ENCODE data around the gene RHOC. TPM values are rescaled to one million over a fixed set of nuclear protein-coding genes. Genes with fewer than 3 reads are reported as not detected.

Gene RHOC
- total RNA-seq, 1 donor from 2014 or later, result 11.5 TPM

DNA sequence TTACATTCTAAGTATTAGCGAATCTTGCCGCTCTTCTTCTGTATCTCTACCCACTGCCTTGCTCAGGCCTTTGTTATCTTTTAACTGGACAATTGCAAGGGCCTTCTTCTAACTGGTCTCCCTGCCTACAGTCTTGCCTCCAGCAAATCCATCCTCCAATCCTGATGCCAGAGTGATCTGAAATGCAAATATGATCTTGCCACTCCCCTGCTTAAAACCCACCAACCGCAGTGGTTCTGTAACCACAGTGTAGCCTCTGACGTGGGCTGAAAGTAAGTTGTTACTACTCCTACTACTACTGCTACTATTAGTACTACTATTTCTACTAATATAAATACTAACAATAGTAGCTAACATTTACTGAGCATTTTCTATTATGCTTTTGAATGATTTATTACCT is 20.1 kb downstream of the RHOC start:
- ATAC-seq (ENCODE audit: low read depth) (no peak), DNase-seq (no peak)
- H3K36me3 Mint-ChIP-seq (ENCODE audit: low read depth), result peaks cover 16% of the 10 kb centered on the region
- intact Hi-C loops (cut with micrococcal nuclease), result no loop called here
- H3K9me3 Mint-ChIP-seq, result no peaks in the 10 kb centered on the region
- H3K27ac Mint-ChIP-seq, result no peak overlapping the region
- ChIA-PET CTCF (no interaction called here), POLR2A (interaction anchor here (0.9 kb wide), 1 partner anchor 12 kb away, joined by 4 read pairs; the partner anchor contains the start of gene MOV10)
- H3K4me3 Mint-ChIP-seq, result no peak overlapping the region
- H3K27me3 Mint-ChIP-seq, result no peaks in the 10 kb centered on the region
- H3K4me1 Mint-ChIP-seq, result peaks cover 7% of the 10 kb centered on the region
- TF ChIP-seq, protein P1, sequence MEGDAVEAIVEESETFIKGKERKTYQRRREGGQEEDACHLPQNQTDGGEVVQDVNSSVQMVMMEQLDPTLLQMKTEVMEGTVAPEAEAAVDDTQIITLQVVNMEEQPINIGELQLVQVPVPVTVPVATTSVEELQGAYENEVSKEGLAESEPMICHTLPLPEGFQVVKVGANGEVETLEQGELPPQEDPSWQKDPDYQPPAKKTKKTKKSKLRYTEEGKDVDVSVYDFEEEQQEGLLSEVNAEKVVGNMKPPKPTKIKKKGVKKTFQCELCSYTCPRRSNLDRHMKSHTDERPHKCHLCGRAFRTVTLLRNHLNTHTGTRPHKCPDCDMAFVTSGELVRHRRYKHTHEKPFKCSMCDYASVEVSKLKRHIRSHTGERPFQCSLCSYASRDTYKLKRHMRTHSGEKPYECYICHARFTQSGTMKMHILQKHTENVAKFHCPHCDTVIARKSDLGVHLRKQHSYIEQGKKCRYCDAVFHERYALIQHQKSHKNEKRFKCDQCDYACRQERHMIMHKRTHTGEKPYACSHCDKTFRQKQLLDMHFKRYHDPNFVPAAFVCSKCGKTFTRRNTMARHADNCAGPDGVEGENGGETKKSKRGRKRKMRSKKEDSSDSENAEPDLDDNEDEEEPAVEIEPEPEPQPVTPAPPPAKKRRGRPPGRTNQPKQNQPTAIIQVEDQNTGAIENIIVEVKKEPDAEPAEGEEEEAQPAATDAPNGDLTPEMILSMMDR (IDR thresholded peaks at IDR 0.05), result no peak

DNA sequence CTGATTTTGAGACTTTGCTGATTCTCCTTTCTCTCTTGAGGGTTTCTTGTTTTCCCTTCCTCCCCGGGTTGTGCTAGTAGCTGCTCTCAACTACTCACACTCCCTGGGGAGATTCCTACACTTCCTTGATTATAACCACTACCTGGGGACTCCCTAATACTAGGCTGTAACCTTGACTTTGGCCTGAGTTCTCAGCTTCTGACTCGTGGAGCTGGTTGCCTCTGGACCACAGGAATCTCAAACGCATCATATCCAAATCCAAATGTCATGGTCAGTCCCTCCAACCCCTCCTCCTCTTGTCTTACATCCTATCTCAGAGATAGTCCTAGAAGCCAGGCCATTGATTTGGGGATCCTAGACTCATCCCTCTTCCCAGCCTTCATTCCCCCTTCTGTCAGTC is 20.5 kb downstream of the RHOC start:
- TF ChIP-seq, protein P1 (IDR thresholded peaks at IDR 0.05), result no peak
- ChIA-PET CTCF (no interaction called here), POLR2A (interaction anchor here (0.9 kb wide), 1 partner anchor 12 kb away, joined by 4 read pairs; the partner anchor contains the start of gene MOV10)
- Mint-ChIP-seq H3K9me3 (no peaks in the 10 kb centered on the region), H3K4me1 (peaks cover 7% of the 10 kb centered on the region), H3K36me3 (ENCODE audit: low read depth) (peaks cover 12% of the 10 kb centered on the region), H3K27me3 (no peaks in the 10 kb centered on the region), H3K4me3 (no peak overlapping the region), H3K27ac (no peak overlapping the region)
- no peak for DNase-seq
- no peak for ATAC-seq (ENCODE audit: low read depth)
- intact Hi-C loops (cut with micrococcal nuclease), result no loop called here

DNA sequence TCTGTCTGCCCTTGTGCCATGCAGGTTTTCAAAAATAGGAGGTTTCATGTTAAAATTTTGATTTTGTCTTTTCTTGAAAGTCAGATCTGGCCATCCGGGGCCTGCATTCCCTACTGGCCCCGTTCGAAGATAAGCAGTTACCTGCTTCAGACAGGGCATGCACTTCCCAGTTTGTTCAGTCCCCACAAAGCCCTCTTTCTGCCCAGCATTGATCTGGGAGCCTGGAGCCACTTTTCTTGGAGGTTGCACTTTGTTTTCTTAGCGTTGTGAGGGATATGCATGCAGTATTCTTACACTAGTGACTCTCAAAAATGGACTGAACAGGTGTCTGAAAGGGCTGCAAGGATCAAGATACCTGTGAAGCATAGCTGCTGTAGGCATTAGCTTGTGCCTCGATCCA is 21.0 kb downstream of the RHOC start:
- Mint-ChIP-seq H3K4me3 (no peak overlapping the region), H3K27ac (no peak overlapping the region), H3K27me3 (no peaks in the 10 kb centered on the region), H3K4me1 (peaks cover 7% of the 10 kb centered on the region), H3K36me3 (ENCODE audit: low read depth) (peaks cover 12% of the 10 kb centered on the region), H3K9me3 (no peaks in the 10 kb centered on the region)
- intact Hi-C loops (cut with micrococcal nuclease), result no loop called here
- TF ChIP-seq, protein P1 (IDR thresholded peaks at IDR 0.05), result no peak
- POLR2A ChIA-PET, result interaction anchor here (0.9 kb wide), 1 partner anchor 11 kb away, joined by 4 read pairs; the partner anchor contains the start of gene MOV10
- ATAC-seq (ENCODE audit: low read depth), result no peak
- CTCF ChIA-PET, result no interaction called here
- DNase-seq, result no peak

DNA sequence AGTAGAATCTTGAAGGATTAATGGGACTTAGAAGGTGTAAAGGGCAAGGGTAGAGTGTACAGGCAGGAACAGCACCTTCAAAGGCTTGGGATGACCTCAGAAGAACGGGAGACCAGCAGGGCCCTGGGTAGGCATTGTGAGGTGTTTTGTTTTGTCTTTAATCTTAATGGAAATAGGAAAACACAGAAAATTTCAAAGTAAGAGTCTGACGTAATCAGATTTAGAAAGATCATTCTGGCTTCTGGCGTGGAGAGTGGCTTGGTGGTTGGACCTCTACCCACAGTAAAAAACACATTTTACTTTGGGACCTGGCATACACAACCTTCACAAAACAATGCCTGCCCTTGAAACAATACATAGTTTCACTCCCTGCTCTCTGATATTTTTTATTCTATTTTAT is 28.3 kb downstream of the RHOC start:
- CTCF ChIA-PET, result no interaction called here
- no peak for DNase-seq
- Mint-ChIP-seq H3K27me3 (no peaks in the 10 kb centered on the region), H3K9me3 (no peaks in the 10 kb centered on the region), H3K36me3 (ENCODE audit: low read depth) (peaks cover 2% of the 10 kb centered on the region), H3K4me1 (peaks cover 27% of the 10 kb centered on the region), H3K4me3 (no peak overlapping the region), H3K27ac (no peak overlapping the region)
- intact Hi-C loops (cut with micrococcal nuclease), result loop anchor here (10.0 kb wide), 1 partner anchor 174 kb away; the partner anchor contains the start of gene WNT2B
- ATAC-seq (ENCODE audit: low read depth), result no peak
- TF ChIP-seq, protein P1 (IDR thresholded peaks at IDR 0.05), result no peak
- POLR2A ChIA-PET, result no interaction called here

DNA sequence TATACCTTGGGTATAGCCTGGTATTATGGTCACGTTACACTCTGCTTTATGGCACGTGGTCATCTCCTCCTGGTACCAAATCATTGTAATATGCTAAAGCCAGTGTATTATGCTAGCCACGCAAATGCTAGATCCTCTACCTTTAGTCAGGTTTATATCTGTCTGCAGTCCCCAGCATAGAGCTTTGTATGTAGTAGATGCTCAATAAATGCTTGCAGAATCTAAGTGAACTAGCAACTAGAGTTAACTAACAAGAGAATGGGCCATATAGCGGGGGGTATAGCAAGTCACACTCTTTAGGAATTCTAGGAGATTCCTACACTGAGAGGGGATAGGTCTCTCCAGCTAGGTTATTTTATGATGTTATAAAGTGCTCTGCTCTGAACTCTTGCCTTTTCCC is 29.4 kb downstream of the RHOC start:
- intact Hi-C loops (cut with micrococcal nuclease), result loop anchor here (10.0 kb wide), 1 partner anchor 173 kb away; the partner anchor contains the start of gene WNT2B
- ChIA-PET CTCF (no interaction called here), POLR2A (no interaction called here)
- H3K9me3 Mint-ChIP-seq, result no peaks in the 10 kb centered on the region
- no peak overlapping the region for H3K4me3 Mint-ChIP-seq
- TF ChIP-seq, protein P1 (IDR thresholded peaks at IDR 0.05), result no peak
- H3K27ac Mint-ChIP-seq, result no peak overlapping the region
- peaks cover 6% of the 10 kb centered on the region for H3K36me3 Mint-ChIP-seq (ENCODE audit: low read depth)
- peaks cover 35% of the 10 kb centered on the region for H3K4me1 Mint-ChIP-seq
- ATAC-seq (ENCODE audit: low read depth) (no peak), DNase-seq (no peak)
- H3K27me3 Mint-ChIP-seq, result no peaks in the 10 kb centered on the region
